Dermis lymphatic vessel endothelial cell (primary cell): ENCODE data around the gene SPATA31A1. TPM values are rescaled to one million over a fixed set of nuclear protein-coding genes. Genes with fewer than 3 reads are reported as not detected.

Source experiments
- total RNA-seq: library from RNA; depleted of rRNA; stranded (reverse); fragments of >200 nt; gene quantifications from 2 replicates; pipeline ENCODE4 v1.2.1, GENCODE V29; 2014

SPATA31A1 gene
- total RNA-seq = not detected in 2 replicates

GRCh38 chr9:39355369-39355768 is at the start of gene SPATA31A1:
SPATA31A1 (plus strand) TSS chr9:39355669; CDS start chr9:39355731, 62 bp downstream.

Other genes with a start within 250 kb of the SPATA31A1 start
- gene CNTNAP3, start 67.5 kb upstream of the SPATA31A1 start, total RNA-seq = 86.4 and 88.0 TPM in 2 replicates